ENCODE data around the gene SPRED3.
"Not testable (repeated sequence)": the region's sequence is repeated elsewhere in the genome, so short reads cannot be mapped to it uniquely, and the experiment has no call there.

Gene SPRED3

DNA sequence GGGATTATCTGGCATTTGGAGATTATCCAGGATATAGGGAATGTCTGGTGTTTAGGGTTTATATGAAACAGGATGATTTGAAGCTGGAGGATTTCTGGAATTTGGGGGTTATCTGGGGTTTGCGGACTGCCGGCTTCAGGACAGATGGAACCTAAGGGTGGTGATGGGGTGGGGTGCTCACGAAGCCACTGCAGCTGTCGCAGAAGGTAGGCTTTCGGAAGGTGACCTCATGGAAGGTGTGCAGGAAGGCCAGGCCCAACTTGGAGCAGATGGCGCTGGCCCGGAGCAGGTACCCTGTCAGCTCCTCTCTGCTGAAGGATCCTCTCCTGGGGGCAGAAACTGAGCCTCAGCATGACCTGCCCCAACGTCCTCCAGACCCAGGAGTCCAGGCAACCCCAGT lies 24.0 kb downstream of the SPRED3 start:
- no peak for DNase-seq
- no peak overlapping the region for H3K4me3 Mint-ChIP-seq
- no peaks in the 10 kb centered on the region for H3K9me3 Mint-ChIP-seq
- H3K36me3 Mint-ChIP-seq (ENCODE audit: low read depth), result peaks cover 15% of the 10 kb centered on the region
- H3K4me1 Mint-ChIP-seq (ENCODE audit: low read depth), result peaks cover 10% of the 10 kb centered on the region
- H3K27ac Mint-ChIP-seq, result no peak overlapping the region
- H3K27me3 Mint-ChIP-seq, result no peaks in the 10 kb centered on the region

DNA sequence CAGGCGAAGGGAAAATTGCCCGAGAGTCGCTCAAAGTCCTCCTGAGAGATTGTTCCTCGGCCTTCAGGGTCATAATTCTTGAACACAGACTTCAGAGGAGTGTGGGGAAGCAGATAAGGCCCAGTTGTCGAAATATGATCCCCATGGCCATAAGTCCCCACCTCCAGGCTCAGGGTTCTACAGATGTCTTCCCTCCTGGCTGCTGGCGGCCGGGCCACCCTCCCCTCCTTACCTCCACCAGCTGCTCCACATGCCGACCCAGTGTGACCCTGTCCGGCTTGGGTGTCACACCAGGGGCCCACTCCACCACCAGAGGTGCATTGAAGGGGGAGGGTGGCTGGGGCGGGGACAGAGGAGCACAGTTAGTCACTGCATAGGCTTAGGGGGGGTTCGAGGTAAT lies 24.5 kb downstream of the SPRED3 start:
- no peak for DNase-seq
- Mint-ChIP-seq H3K27ac (no peak overlapping the region), H3K36me3 (ENCODE audit: low read depth) (peaks cover 13% of the 10 kb centered on the region), H3K4me1 (ENCODE audit: low read depth) (peaks cover 14% of the 10 kb centered on the region), H3K4me3 (no peak overlapping the region), H3K9me3 (no peaks in the 10 kb centered on the region), H3K27me3 (no peaks in the 10 kb centered on the region)

- Mint-ChIP-seq H3K27me3 (no peaks in the 10 kb centered on the region), H3K36me3 (ENCODE audit: low read depth) (peaks cover 11% of the 10 kb centered on the region), H3K4me3 (no peak overlapping the region), H3K4me1 (ENCODE audit: low read depth) (peaks cover 18% of the 10 kb centered on the region), H3K27ac (no peak overlapping the region), H3K9me3 (no peaks in the 10 kb centered on the region)
- DNase-seq, result no peak
These were observed 24.9 kb downstream of the SPRED3 start for GRCh38 chr19:38413416-38413815.

GRCh38 chr19:38417146-38417543 lies 28.6 kb downstream of the SPRED3 start:
- H3K4me1 Mint-ChIP-seq (ENCODE audit: low read depth), result peaks cover 24% of the 10 kb centered on the region
- no peaks in the 10 kb centered on the region for H3K9me3 Mint-ChIP-seq
- peak overlapping the region; percentile 72 for H3K4me3 Mint-ChIP-seq
- H3K27me3 Mint-ChIP-seq, result no peaks in the 10 kb centered on the region
- H3K27ac Mint-ChIP-seq, result peak overlapping the region; percentile 80
- peaks cover 4% of the 10 kb centered on the region for H3K36me3 Mint-ChIP-seq (ENCODE audit: low read depth)
- no peak for DNase-seq

GRCh38 chr19:38417544-38418506 lies 29.3 kb downstream of the SPRED3 start:
- peak overlapping the region; percentile 72 for H3K4me3 Mint-ChIP-seq
- DNase-seq, result peak; percentile 75
- H3K4me1 Mint-ChIP-seq (ENCODE audit: low read depth), result peaks cover 24% of the 10 kb centered on the region
- H3K27me3 Mint-ChIP-seq, result no peaks in the 10 kb centered on the region
- H3K9me3 Mint-ChIP-seq, result no peaks in the 10 kb centered on the region
- H3K36me3 Mint-ChIP-seq (ENCODE audit: low read depth), result no peaks in the 10 kb centered on the region
- peak overlapping the region; percentile 80 for H3K27ac Mint-ChIP-seq

DNA sequence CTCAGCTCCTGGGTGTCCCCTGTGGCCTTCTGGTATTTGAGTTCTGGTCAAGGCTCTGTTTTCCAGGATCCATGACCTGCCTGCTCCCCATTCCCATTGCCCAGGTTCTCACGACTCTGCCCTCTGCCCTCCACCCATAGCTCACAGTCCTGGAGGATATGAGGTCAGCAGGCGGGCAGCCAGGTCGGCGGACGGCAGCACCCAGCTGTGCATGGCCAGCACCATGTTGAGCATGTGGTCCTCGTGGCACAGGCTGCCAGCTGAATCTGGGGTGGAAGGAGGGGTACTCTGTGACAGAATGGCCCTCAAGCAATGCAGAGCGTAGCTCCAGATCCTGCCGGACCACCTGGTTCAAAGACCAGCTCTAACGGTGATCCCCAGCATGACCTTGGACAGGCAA lies 32.4 kb downstream of the SPRED3 start:
- no peaks in the 10 kb centered on the region for H3K9me3 Mint-ChIP-seq
- no peaks in the 10 kb centered on the region for H3K36me3 Mint-ChIP-seq (ENCODE audit: low read depth)
- DNase-seq, result no peak
- H3K27me3 Mint-ChIP-seq, result peaks cover 2% of the 10 kb centered on the region
- H3K4me1 Mint-ChIP-seq (ENCODE audit: low read depth), result peaks cover 31% of the 10 kb centered on the region
- H3K27ac Mint-ChIP-seq, result no peak overlapping the region
- H3K4me3 Mint-ChIP-seq, result no peak overlapping the region

DNA sequence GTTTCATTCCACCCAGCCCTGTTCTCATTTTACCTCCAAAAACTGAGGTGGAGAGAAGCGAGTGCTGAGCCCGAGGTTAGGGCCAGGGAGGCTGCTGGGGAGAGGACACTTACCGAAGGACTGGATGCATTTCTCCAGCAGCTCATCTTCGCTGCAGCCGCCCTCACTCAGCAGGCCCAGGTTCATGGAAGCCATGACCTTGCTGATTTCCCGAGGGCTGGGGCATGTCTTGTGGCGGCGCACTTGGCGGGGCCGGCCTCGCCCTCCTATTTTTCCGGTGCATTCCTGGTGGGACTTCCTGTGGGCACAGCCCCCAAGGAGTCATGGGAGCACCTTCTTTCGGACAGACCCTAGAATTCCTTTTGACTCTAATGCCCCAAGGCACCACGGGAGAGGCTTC lies 33.4 kb downstream of the SPRED3 start:
- no peak overlapping the region for H3K27ac Mint-ChIP-seq
- no peaks in the 10 kb centered on the region for H3K9me3 Mint-ChIP-seq
- no peak for DNase-seq
- peaks cover 2% of the 10 kb centered on the region for H3K27me3 Mint-ChIP-seq
- no peak overlapping the region for H3K4me3 Mint-ChIP-seq
- peaks cover 34% of the 10 kb centered on the region for H3K4me1 Mint-ChIP-seq (ENCODE audit: low read depth)
- no peaks in the 10 kb centered on the region for H3K36me3 Mint-ChIP-seq (ENCODE audit: low read depth)

- H3K27me3 Mint-ChIP-seq, result peaks cover 2% of the 10 kb centered on the region
- H3K36me3 Mint-ChIP-seq (ENCODE audit: low read depth), result no peaks in the 10 kb centered on the region
- H3K9me3 Mint-ChIP-seq, result peaks cover under 1% of the 10 kb centered on the region
- no peak overlapping the region for H3K27ac Mint-ChIP-seq
- H3K4me1 Mint-ChIP-seq (ENCODE audit: low read depth), result peaks cover 34% of the 10 kb centered on the region
- H3K4me3 Mint-ChIP-seq, result no peak overlapping the region
- no peak for DNase-seq
These were observed 33.9 kb downstream of the SPRED3 start for GRCh38 chr19:38422438-38422837.

DNA sequence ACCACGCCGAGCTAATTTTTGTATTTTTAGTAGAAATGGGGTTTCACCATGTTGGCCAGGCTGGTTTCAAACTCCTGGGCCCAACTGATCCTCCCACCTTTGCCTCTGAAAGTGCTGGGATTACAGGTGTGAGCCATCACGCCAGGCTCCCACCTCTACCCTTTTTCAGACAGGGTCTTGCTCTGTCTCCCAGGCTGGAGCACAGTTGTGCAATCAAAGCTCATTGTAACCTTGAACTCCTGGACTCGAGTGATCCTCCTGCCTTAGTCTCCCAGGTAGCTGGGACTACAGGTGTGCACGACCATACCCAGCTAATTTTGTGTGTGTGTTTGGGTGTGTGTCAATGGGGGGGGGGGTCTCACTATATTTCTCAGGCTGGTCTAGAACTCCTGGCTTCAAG lies 35.8 kb downstream of the SPRED3 start:
- Mint-ChIP-seq H3K36me3 (ENCODE audit: low read depth) (no peaks in the 10 kb centered on the region), H3K27ac (no peak overlapping the region), H3K4me1 (ENCODE audit: low read depth) (peaks cover 32% of the 10 kb centered on the region), H3K4me3 (no peak overlapping the region), H3K27me3 (peaks cover 2% of the 10 kb centered on the region), H3K9me3 (peaks cover 2% of the 10 kb centered on the region)
- no peak for DNase-seq

DNA sequence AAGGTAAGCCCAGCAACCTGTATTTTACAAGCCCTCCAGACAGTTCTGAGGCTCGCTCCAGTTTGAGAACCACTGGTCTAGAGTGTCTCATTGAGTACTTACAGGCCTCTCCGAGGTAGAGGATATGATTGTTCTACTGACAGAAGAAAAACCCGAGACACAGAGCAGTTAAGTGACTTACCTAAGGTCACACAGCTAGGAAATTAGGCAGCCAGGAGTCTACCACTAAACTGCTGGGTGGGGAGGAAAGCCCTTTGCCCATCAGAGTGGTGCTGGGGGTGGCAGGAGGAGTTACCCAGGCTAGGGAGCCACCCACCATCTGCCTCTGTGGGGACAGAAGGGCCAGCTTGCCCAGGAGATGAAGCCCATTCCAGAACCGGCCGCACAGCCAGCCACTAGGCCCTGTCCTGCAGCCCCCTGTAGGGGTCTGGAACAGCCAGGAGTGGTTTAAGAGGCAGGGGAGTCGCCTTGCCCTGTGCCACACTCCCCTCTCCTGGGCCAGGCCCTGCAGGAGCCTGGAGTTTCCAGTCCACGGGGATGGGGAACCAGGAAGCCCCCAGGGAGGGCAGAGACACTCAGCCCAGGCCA lies 36.8 kb downstream of the SPRED3 start:
- Mint-ChIP-seq H3K27me3 (peaks cover 2% of the 10 kb centered on the region), H3K36me3 (ENCODE audit: low read depth) (no peaks in the 10 kb centered on the region), H3K27ac (no peak overlapping the region), H3K9me3 (peaks cover 2% of the 10 kb centered on the region), H3K4me3 (peak overlapping the region; percentile 64), H3K4me1 (ENCODE audit: low read depth) (peaks cover 37% of the 10 kb centered on the region)
- no peak for DNase-seq

DNA sequence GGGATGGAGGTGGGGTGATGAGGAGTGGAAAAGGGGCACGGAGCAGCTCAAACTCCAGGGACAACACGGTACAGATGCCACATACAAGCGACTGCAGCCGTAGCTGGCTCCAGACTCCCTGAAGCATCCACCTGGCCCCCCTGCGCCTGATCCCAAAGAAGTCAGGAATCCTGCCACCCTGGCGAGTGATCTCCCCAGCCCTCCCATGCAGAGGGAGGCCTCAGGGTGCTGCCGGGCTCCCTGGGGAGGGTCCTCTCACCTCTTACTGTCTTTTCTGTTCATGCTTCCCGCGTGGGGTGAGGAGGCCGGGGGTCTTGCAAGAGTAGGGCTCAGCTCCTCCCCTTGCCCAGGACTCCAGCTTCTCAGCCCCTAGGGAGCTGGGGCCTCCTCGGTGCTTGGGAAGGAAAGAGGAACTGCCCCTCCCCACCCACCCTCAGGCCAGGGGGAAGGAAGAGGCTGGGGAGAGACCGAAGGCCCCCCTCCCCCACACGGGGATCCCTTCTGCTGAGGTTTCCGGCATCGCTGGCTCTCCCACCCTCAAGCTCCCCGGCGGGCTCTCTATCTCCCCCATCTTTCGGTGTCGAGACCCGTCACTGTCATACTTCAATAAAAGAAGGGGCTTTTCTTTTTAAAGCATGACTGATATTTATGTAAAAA lies 37.4 kb downstream of the SPRED3 start, which contains the start of gene RASGRP4:
Gene RASGRP4 (minus strand): TSS at position 410 of the 657 bp plus-strand sequence. CDS start 128 bp downstream, at position 282.
- DNase-seq, result peak; percentile 63
- Mint-ChIP-seq H3K9me3 (peaks cover 2% of the 10 kb centered on the region), H3K27ac (peak within 1 kb of the TSS; percentile 91), H3K27me3 (peaks cover 2% of the 10 kb centered on the region), H3K36me3 (ENCODE audit: low read depth) (no peaks in the 10 kb centered on the region), H3K4me1 (ENCODE audit: low read depth) (peaks cover 37% of the 10 kb centered on the region), H3K4me3 (peak within 1 kb of the TSS; percentile 64)

GRCh38 chr19:38427035-38427677 lies 38.7 kb downstream of the SPRED3 start:
- H3K27ac Mint-ChIP-seq, result peak overlapping the region; percentile 91
- H3K4me3 Mint-ChIP-seq, result peak overlapping the region; percentile 64
- not testable (repeated sequence) for H3K36me3 Mint-ChIP-seq (ENCODE audit: low read depth); H3K9me3 Mint-ChIP-seq; H3K27me3 Mint-ChIP-seq
- DNase-seq, result peak; percentile 50
- peaks cover 37% of the 10 kb centered on the region for H3K4me1 Mint-ChIP-seq (ENCODE audit: low read depth)

DNA sequence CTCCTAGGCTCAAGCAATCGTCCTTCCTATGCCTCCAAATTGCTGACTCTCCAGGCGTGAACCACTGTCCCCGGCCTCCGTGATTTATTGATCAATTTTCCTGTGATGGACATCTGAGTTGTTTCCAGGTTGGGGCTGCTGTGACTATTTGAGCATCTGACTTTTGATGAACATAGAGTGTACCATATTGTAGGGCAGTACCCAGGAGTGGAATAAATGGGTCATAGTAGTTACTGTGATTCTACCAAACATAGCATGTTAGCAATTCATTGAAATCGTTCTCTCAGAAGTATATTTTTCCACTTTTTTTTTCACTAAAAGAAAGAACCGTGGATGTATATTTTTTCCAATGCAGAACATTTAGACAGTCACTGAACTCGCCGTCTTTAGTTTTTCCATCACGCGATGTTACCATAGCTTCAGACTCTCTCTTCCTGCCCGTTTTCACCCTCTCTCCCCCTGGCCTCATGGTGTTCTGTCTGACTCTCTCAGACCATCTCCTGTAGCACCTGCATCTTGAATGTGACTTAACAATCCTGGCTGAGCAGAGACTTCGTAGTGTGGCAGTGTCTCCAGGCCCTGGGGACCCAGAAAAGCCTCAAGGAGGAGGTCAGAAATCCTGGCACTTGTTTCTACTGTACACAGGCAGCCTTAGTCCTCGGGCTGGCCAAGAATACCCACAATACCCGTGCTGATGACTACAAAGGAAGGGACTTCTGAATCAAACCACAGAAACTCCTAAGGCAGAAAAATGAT lies 40.7 kb downstream of the SPRED3 start:
- DNase-seq, result peak; percentile 58
- Mint-ChIP-seq H3K27me3 (peaks cover 10% of the 10 kb centered on the region), H3K4me3 (peak overlapping the region; percentile 36), H3K9me3 (peaks cover 2% of the 10 kb centered on the region), H3K27ac (peak overlapping the region; percentile 96), H3K4me1 (ENCODE audit: low read depth) (peaks cover 46% of the 10 kb centered on the region), H3K36me3 (ENCODE audit: low read depth) (no peaks in the 10 kb centered on the region)

GRCh38 chr19:38429811-38430156 lies 41.3 kb downstream of the SPRED3 start:
- H3K4me3 Mint-ChIP-seq, result peak overlapping the region; percentile 18
- H3K36me3 Mint-ChIP-seq (ENCODE audit: low read depth), result no peaks in the 10 kb centered on the region
- peaks cover 2% of the 10 kb centered on the region for H3K9me3 Mint-ChIP-seq
- no peak for DNase-seq
- H3K4me1 Mint-ChIP-seq (ENCODE audit: low read depth), result peaks cover 47% of the 10 kb centered on the region
- peaks cover 13% of the 10 kb centered on the region for H3K27me3 Mint-ChIP-seq
- peak overlapping the region; percentile 96 for H3K27ac Mint-ChIP-seq
